GM21786 (cell line): Measurements from ENCODE around the gene TACC3.

ENCODE experiments used
- ATAC-seq: cut with Tn5 transposase; IDR thresholded peaks from one replicate; pipeline ENCODE4 v1.9.1; 2021; ENCODE audit not compliant: unreplicated experiment

Gene TACC3

GRCh38 chr4:1744552-1744951 is 23.2 kb downstream of the TACC3 start:
- ATAC-seq: no peak

- no peak for ATAC-seq
These were observed 23.8 kb downstream of the TACC3 start for GRCh38 chr4:1745165-1745564.

GRCh38 chr4:1745697-1746096 is 24.4 kb downstream of the TACC3 start:
- no peak for ATAC-seq

GRCh38 chr4:1746265-1746691 is 25.0 kb downstream of the TACC3 start:
- ATAC-seq: no peak

- ATAC-seq: no peak
These were observed 25.7 kb downstream of the TACC3 start for GRCh38 chr4:1746919-1747602.

GRCh38 chr4:1747603-1747967 is 26.3 kb downstream of the TACC3 start:
- ATAC-seq: no peak

- ATAC-seq: no peak
These were observed 27.2 kb downstream of the TACC3 start for GRCh38 chr4:1748465-1748995.

GRCh38 chr4:1749370-1749769 is 28.0 kb downstream of the TACC3 start:
- ATAC-seq: no peak

- no peak for ATAC-seq
These were observed 28.5 kb downstream of the TACC3 start for GRCh38 chr4:1749826-1750225.

- ATAC-seq: no peak
These were observed 29.2 kb downstream of the TACC3 start for GRCh38 chr4:1750381-1751154.

- ATAC-seq: no peak
These were observed 30.0 kb downstream of the TACC3 start for GRCh38 chr4:1751155-1751918.

- no peak for ATAC-seq
These were observed 30.6 kb downstream of the TACC3 start for GRCh38 chr4:1751919-1752283.

GRCh38 chr4:1752284-1753041 is 31.1 kb downstream of the TACC3 start:
- ATAC-seq: no peak

- no peak for ATAC-seq
These were observed 32.0 kb downstream of the TACC3 start for GRCh38 chr4:1753294-1753696.

- ATAC-seq: no peak
These were observed 32.5 kb downstream of the TACC3 start for GRCh38 chr4:1753697-1754311.

- no peak for ATAC-seq
These were observed 33.0 kb downstream of the TACC3 start for GRCh38 chr4:1754336-1754735.

- ATAC-seq: no peak
These were observed 34.0 kb downstream of the TACC3 start for GRCh38 chr4:1755297-1755696.

GRCh38 chr4:1756079-1756478 is 34.8 kb downstream of the TACC3 start:
- no peak for ATAC-seq

- ATAC-seq: no peak
These were observed 35.8 kb downstream of the TACC3 start for GRCh38 chr4:1756893-1757779.

GRCh38 chr4:1757836-1758235 is 36.5 kb downstream of the TACC3 start:
- no peak for ATAC-seq
